ENCODE data around the gene LARGE1.

GRCh38 chr22:33487041-33487716 lies 433.1 kb downstream of the LARGE1 start:
- TF ChIP-seq CTCF (IDR thresholded peaks at IDR 0.05) (no peak), POLR2A (IDR thresholded peaks at IDR 0.05) (no peak)
